GM20431 (cell line): ENCODE measurements around the gene R3HDM1.
"Not testable (repeated sequence)": the region's sequence is repeated elsewhere in the genome, so short reads cannot be mapped to it uniquely, and the experiment has no call there.

ENCODE experiments used
- in situ Hi-C: fragments of 300-500 bp; cut with MseI, MboI; formaldehyde crosslinking; loops from one replicate; pipeline ENCODE4 v1.15.0; 2020; ENCODE audit warnings: low sequenced_read_pairs; ENCODE audit not compliant: unreplicated experiment

Gene R3HDM1

GRCh38 chr2:135563793-135564192 lies 32.5 kb downstream of the R3HDM1 start:
- in situ Hi-C loops = no loop called here

- in situ Hi-C loops = no loop called here
Observed at GRCh38 chr2:135570884-135571283, 39.6 kb downstream of the R3HDM1 start.

- in situ Hi-C loops = no loop called here
Observed at GRCh38 chr2:135573620-135574019, 42.3 kb downstream of the R3HDM1 start.

DNA sequence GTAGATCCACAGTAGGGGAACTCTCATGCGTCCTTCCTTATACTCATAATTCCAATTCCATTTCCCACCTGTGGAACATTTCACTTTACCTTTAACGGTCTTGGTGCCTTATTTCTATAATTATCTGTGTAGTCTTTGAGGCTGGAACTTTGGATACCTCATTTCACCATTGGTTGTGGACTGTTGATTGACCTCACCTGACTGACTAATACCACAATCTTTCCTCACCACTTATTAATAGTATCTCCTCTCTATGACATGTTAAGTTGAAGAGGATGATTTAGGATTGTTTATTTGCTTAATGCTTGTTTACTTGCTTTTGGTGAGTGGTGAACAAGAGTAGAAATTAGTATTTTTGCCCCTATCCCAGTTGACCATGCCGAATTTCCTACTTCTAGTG lies 50.0 kb downstream of the R3HDM1 start:
- in situ Hi-C loops = no loop called here

DNA sequence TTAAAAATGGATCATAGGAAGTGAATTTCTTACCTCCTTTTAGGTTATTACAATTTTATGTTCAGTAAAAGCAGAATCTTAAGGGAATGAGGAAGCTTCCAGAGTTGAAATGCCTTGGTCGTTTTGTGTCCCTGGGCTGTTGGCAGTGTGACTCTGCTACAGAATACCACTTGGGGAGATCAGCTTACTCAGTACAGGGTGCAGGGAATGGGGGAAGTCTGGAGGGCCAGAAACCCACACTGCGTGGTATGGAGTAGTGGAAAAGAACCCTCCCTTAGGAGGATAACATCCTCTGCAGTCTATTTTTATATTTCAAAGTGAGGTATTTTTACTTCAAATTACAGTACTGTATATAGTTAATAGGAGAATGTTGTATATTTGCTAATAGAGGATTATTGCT lies 51.1 kb downstream of the R3HDM1 start:
- in situ Hi-C loops = no loop called here

GRCh38 chr2:135585586-135585985 lies 54.3 kb downstream of the R3HDM1 start:
- in situ Hi-C loops = no loop called here

DNA sequence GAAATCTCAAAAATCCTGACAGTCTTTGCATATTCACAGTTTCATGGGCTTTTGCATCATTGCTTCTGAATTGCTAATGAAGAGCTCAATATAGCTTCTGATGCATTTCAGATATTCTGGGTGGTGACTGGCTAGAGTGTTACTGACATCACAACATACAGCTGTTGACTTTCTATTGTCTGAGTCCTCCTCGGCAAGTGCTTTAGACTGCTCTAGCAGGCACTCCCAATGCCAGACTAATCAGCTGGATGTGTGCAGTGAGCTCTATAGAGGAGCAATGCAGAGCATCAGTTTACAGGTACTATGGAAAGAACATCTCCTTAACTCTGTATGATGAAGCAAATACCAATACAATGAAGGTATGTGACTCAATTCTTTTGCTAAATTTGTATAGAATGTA lies 54.9 kb downstream of the R3HDM1 start:
- in situ Hi-C loops = no loop called here

DNA sequence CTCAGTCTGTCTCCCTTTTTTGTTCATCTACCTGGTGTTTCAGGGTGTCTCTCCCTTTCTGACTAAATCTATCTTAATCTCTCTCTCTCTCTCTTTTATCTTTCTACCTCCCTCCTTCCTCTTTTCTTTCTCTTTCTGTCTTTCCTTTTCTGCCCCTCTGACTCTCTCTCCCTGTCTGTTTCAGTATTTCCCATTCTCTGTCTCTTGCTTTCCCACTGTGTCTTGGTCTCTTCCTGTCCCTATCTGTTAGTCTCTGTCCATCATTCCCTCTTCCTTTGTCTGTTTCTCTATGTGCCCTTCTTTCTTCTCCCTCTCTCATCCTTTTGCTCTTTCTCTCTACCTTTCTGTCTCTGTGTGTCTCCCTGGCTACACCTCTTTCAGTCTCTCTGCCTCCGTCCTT lies 56.7 kb downstream of the R3HDM1 start:
- in situ Hi-C loops = no loop called here

DNA sequence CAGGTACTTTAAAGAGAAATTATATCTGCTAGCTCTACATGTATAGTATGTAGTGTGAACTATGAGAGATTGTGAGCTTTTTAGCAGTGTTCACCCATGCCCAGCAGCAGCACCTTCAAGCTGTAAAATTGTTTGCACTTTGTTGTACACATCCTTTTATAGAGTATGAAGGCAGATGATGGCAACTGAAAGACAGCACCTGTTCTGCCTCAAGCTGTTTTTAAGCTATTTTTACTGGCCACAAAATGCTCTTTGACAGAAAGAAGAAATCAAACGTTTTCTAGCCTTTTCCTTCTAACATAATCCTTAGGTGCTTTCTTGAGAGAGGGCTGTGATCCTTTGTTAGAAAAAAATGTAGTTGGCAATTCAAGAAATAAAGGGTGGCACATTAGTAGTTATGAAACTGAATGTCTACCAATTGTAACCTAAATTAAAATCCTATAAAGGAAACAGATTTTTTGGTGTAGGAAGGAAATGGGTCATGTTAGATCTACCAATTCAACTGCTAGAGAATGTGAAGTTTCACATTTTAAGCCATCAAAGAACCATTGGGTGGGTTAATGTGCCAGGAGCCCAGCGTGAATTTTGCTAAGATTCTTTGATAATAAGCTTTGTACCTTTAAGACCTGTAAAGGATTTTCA lies 59.5 kb downstream of the R3HDM1 start:
- in situ Hi-C loops = no loop called here

DNA sequence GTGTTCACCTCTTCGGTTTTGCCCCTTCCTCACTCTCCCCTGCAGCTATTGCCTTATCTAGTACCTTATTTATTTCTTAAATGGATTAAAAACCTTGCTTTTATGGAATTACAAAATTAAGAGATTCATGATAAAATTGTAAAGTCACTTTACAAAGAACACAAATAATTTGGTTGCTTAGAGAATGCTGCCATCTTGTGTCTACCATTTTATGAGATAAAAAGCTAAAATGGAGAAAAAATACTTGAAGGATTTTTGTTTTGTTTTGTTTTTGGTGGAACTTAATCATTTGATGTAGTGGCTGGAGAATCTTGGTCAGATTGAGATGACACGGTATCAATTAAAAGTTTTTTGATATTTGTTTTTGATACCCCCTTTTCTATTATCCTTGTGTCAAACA lies 69.6 kb downstream of the R3HDM1 start:
- in situ Hi-C loops = no loop called here

- in situ Hi-C loops = no loop called here
Observed at GRCh38 chr2:135603543-135603942, 72.3 kb downstream of the R3HDM1 start.

GRCh38 chr2:135607561-135607960 lies 76.3 kb downstream of the R3HDM1 start:
- in situ Hi-C loops = no loop called here

DNA sequence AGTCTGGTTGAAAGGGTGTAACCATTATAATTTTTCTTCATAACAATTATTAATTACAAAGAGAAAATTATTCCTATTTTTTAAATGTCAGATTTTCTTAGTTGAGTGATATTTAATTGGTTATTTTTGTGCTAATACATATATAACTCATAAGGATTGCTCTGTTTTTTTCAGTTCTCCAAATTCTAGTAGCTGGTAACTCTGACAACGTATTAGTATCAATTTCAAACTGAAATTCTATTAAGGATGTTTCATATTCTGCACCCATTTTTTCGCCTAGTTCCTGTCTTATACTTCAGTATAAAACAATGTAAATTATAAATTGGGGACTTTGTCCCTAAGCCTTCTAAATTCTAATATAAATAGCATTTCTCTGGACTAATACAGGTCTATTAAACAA lies 81.0 kb downstream of the R3HDM1 start:
- in situ Hi-C loops = no loop called here

DNA sequence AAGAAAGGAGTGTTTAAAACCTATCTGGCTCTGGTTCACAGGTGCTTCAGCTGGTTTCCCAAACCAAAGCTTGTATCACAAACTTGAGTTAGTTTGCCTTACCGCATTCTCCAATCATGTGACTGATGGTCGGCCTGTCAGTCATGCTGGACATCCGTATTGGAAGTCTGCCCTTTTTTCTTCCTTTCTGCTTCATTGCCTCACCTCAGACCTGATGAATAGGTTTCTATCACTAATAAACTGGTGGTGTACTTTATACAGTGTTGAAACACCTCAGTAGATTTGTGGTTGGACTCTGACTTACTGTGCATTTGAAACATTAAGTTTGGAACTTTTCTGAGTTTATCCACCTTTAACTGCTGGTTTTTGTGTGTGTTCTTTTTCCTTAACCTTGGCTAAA lies 84.1 kb downstream of the R3HDM1 start:
- in situ Hi-C loops = no loop called here

- in situ Hi-C loops = no loop called here
Observed at GRCh38 chr2:135617501-135618015, 86.3 kb downstream of the R3HDM1 start.

- in situ Hi-C loops = no loop called here
Observed at GRCh38 chr2:135620198-135620597, 88.9 kb downstream of the R3HDM1 start.

DNA sequence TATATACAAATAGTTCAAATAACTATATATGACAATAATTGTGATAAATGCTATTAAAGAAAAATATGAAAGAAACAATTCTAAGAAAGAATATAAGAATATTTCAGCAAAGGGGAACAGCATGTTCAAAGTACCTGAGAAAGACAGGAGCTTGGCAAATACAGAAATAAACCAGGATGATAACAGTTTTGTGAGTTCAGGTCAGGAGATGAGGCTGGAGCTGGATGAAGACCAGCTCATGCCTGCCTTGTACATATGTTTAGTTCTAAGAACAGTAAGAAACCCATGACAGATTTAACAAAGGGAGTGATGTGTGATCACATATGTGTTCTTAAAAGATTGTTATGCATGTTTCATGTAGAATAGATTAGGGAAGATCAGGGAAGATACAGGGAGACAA lies 98.2 kb downstream of the R3HDM1 start:
- in situ Hi-C loops = no loop called here

DNA sequence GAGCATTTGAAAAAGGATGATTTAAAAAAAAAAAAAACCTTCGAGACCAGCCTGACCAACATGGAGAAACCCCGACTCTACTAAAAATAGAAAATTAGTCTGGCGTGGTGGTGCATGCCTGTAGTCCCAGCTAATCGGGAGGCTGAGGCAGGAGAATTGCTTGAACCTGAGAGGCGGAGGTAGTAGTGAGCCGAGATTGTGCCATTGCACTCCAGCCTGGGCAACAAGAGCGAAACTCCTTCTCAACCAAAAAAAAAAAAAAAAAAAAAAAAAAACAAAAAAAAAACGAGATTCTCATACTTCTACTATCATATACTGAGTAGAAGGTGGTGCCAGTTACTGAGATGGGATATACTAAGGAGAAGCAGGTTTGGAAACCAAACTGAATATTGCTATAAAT lies 98.8 kb downstream of the R3HDM1 start:
- in situ Hi-C loops = not testable (repeated sequence)

- in situ Hi-C loops = no loop called here
Observed at GRCh38 chr2:135630488-135630887, 99.2 kb downstream of the R3HDM1 start.

GRCh38 chr2:135633582-135633981 lies 102.3 kb downstream of the R3HDM1 start:
- in situ Hi-C loops = no loop called here

GRCh38 chr2:135635212-135635835 lies 104.0 kb downstream of the R3HDM1 start:
- in situ Hi-C loops = no loop called here

- in situ Hi-C loops = no loop called here
Observed at GRCh38 chr2:135636982-135637381, 105.7 kb downstream of the R3HDM1 start.
